ENCODE measurements around the gene CATSPERB.
"Not testable (repeated sequence)": the region's sequence is repeated elsewhere in the genome, so short reads cannot be mapped to it uniquely, and the experiment has no call there.

DNA sequence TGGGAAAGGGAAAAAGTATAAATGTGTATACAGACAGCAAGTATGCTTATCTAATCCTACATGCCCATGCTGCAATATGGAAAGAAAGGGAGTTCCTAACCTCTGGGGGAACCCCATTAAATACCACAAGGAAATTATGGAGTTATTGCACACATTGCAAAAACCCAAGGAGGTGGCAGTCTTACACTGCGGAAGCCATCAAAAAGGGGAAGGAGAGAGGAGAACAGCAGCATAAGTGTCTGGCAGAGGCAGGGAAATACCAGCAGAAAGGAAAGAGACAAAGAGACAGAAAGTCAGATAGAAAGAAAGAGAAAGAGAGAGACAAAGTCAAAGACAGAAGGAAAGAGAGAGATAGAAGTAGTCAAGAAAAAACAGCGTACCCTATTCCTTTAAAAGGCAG, 64.8 kb downstream of the CATSPERB start:
- TF ChIP-seq POLR2A (IDR thresholded peaks at IDR 0.05) = not testable (repeated sequence)
- TF ChIP-seq, protein P1, sequence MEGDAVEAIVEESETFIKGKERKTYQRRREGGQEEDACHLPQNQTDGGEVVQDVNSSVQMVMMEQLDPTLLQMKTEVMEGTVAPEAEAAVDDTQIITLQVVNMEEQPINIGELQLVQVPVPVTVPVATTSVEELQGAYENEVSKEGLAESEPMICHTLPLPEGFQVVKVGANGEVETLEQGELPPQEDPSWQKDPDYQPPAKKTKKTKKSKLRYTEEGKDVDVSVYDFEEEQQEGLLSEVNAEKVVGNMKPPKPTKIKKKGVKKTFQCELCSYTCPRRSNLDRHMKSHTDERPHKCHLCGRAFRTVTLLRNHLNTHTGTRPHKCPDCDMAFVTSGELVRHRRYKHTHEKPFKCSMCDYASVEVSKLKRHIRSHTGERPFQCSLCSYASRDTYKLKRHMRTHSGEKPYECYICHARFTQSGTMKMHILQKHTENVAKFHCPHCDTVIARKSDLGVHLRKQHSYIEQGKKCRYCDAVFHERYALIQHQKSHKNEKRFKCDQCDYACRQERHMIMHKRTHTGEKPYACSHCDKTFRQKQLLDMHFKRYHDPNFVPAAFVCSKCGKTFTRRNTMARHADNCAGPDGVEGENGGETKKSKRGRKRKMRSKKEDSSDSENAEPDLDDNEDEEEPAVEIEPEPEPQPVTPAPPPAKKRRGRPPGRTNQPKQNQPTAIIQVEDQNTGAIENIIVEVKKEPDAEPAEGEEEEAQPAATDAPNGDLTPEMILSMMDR (IDR thresholded peaks at IDR 0.05) = not testable (repeated sequence)

All from thyroid gland (tissue), 4 donors.